Calu3 (cell line): ENCODE data around the gene COQ8B. TPM values are rescaled to one million over a fixed set of nuclear protein-coding genes. Genes with fewer than 3 reads are reported as not detected.
A peak's percentile ranks its signal among the peaks of the same experiment; 100 is the strongest.

Experiments used
- BruUV-seq: library from RNA; stranded (reverse); fragments of 400-500 nt; replicated peaks from 2 replicates; lab custom pipeline; 2021; lab: Mats Ljungman, UMichigan
- CTCF ChIA-PET: fragments of 300-600 bp; sonication (Branson Sonifier 250); formaldehyde crosslinking; loops from one replicate; lab custom pipeline; 2022; ENCODE audit warnings: antibody characterized with exemption; lab: Charles Lee
- DNase-seq: peaks from one replicate; pipeline ENCODE4 v3.0.0; 2022
- H3K27ac Mint-ChIP-seq: one replicate; pipeline ENCODE4 v1.8.0; 2022; ENCODE audit warnings: mixed read lengths; ENCODE audit not compliant: unreplicated experiment
- H3K27me3 Mint-ChIP-seq: one replicate; pipeline ENCODE4 v1.8.0; 2022; ENCODE audit warnings: mixed read lengths; ENCODE audit not compliant: unreplicated experiment
- H3K36me3 Mint-ChIP-seq: one replicate; pipeline ENCODE4 v1.8.0; 2022; ENCODE audit warnings: mild to moderate bottlenecking, moderate library complexity, mixed read lengths; ENCODE audit not compliant: insufficient read depth, unreplicated experiment
- H3K4me1 Mint-ChIP-seq: one replicate; pipeline ENCODE4 v1.8.0; 2022; ENCODE audit warnings: mild to moderate bottlenecking, low read depth, mixed read lengths; ENCODE audit not compliant: unreplicated experiment
- H3K4me3 Mint-ChIP-seq: one replicate; pipeline ENCODE4 v1.8.0; 2022; ENCODE audit warnings: mild to moderate bottlenecking, low read depth, moderate library complexity, mixed read lengths; ENCODE audit not compliant: unreplicated experiment
- H3K9me3 Mint-ChIP-seq: one replicate; pipeline ENCODE4 v1.8.0; 2022; ENCODE audit warnings: low read depth, mixed read lengths; ENCODE audit not compliant: unreplicated experiment
- intact Hi-C: fragments of 100-400 bp; cut with micrococcal nuclease; formaldehyde crosslinking; loops from one replicate; pipeline ENCODE4 v1.10.0; 2022; ENCODE audit not compliant: unreplicated experiment
- total RNA-seq: library from RNA; stranded (reverse); gene quantifications from 2 replicates; pipeline ENCODE4 v1.2.3, GENCODE V29; 2022
- TF ChIP-seq, protein P1 (sequence below): fragments of 200-600 bp; IDR thresholded peaks from one replicate; pipeline ENCODE4 v1.8.0; 2022; ENCODE audit warnings: antibody characterized with exemption; ENCODE audit not compliant: unreplicated experiment

The COQ8B gene
- total RNA-seq, 1 experiment from 2014 or later = 55.9 TPM

DNA sequence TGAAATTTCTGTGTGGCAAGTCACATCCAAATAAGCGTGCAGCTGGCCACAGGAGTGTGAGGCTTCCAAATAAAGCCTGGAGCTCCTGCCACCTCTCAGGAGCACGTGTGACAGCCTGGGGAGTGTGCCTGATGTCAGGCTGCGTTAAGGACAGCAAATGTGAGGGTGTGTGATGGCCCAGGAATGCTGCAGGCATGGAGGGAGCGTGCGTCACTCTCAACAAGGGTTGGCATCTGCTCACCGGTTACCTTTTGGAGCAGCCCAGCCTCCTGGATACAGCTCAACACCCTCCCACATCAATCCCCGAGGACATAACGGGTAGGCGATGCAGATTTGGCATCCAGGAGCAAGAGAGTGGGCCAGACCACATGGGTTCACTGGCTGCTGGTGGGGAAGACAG lies 45.3 kb downstream of the COQ8B start:
- CTCF ChIA-PET = no interaction called here
- H3K27ac Mint-ChIP-seq = no peak overlapping the region

DNA sequence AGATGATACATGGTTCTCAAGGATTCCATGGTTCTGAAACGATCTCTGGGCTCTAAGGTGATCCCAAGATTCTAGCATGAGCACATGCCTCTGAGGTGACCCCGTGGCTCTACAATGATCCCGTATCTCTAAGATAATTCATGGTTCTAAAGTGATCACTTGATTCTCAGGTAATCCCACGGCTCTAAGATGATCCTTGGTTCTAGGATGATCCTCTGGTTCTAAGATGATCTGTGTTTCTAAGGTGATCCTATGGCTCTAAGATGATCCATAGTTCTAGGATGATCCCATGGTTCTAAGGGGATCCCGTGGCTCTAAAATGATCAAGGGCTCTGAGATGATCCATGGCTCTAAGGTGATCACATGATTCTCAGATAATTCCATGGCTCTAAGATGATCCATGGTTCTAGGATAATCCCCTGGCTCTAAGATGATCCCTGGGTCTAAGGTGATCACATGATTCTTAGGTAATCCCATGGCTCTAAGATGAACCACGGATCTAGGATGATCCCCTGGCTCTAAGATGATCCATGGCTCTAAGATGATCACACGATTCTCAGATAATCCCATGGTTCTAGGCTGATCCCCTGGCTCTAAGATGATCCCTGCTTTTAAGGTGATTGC lies 47.6 kb downstream of the COQ8B start:
- H3K4me1 Mint-ChIP-seq = peaks cover 7% of the 10 kb centered on the region
- TF ChIP-seq, protein P1, sequence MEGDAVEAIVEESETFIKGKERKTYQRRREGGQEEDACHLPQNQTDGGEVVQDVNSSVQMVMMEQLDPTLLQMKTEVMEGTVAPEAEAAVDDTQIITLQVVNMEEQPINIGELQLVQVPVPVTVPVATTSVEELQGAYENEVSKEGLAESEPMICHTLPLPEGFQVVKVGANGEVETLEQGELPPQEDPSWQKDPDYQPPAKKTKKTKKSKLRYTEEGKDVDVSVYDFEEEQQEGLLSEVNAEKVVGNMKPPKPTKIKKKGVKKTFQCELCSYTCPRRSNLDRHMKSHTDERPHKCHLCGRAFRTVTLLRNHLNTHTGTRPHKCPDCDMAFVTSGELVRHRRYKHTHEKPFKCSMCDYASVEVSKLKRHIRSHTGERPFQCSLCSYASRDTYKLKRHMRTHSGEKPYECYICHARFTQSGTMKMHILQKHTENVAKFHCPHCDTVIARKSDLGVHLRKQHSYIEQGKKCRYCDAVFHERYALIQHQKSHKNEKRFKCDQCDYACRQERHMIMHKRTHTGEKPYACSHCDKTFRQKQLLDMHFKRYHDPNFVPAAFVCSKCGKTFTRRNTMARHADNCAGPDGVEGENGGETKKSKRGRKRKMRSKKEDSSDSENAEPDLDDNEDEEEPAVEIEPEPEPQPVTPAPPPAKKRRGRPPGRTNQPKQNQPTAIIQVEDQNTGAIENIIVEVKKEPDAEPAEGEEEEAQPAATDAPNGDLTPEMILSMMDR = no peak
- CTCF ChIA-PET = no interaction called here
- H3K36me3 Mint-ChIP-seq = peaks cover 10% of the 10 kb centered on the region
- DNase-seq = no peak
- H3K27ac Mint-ChIP-seq = no peak overlapping the region
- intact Hi-C loops = loop anchor here (10.0 kb wide), 1 partner anchor 106 kb away; the partner anchor contains the start of genes MIA and RAB4B
- no peaks in the 10 kb centered on the region for H3K9me3 Mint-ChIP-seq
- BruUV-seq = no TSS peak
- H3K4me3 Mint-ChIP-seq = no peak overlapping the region
- no peaks in the 10 kb centered on the region for H3K27me3 Mint-ChIP-seq

More for the DNA sequence above, 45.3 kb downstream of the COQ8B start:
- H3K4me1 Mint-ChIP-seq = peaks cover 6% of the 10 kb centered on the region
- H3K36me3 Mint-ChIP-seq = peaks cover 5% of the 10 kb centered on the region
- DNase-seq = no peak
- intact Hi-C loops = no loop called here
- BruUV-seq = no TSS peak
- H3K27me3 Mint-ChIP-seq = no peaks in the 10 kb centered on the region
- H3K9me3 Mint-ChIP-seq = no peaks in the 10 kb centered on the region
- H3K4me3 Mint-ChIP-seq = no peak overlapping the region
- TF ChIP-seq, protein P1 = no peak

DNA sequence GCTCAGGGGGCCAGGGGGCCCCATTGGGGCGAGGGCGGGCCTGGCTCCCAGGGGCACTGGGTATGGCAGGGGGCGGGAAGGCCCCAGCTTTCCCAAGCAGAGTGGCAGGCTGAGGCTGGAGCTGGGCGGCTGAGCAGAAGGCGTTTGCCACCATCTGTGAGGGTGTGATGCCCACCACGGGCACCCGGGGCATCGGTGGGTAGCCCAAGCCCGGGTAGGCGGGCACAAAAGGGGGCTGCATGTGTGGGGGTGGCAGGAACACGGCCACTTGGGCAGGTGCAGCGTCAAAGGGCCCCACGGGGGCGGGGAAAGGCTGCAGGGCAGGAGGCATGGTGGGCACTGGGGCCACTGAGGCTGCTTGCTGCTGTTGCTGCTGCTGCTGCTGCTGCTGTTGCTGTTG lies 49.1 kb downstream of the COQ8B start:
- peaks cover 22% of the 10 kb centered on the region for H3K4me1 Mint-ChIP-seq
- H3K9me3 Mint-ChIP-seq = no peaks in the 10 kb centered on the region
- CTCF ChIA-PET = no interaction called here
- no peak overlapping the region for H3K27ac Mint-ChIP-seq
- BruUV-seq = no TSS peak
- TF ChIP-seq, protein P1 = no peak
- H3K36me3 Mint-ChIP-seq = peaks cover 24% of the 10 kb centered on the region
- no peak for DNase-seq
- H3K27me3 Mint-ChIP-seq = no peaks in the 10 kb centered on the region
- H3K4me3 Mint-ChIP-seq = no peak overlapping the region
- intact Hi-C loops = loop anchor here (10.0 kb wide), 1 partner anchor 107 kb away; the partner anchor contains the start of genes MIA and RAB4B

DNA sequence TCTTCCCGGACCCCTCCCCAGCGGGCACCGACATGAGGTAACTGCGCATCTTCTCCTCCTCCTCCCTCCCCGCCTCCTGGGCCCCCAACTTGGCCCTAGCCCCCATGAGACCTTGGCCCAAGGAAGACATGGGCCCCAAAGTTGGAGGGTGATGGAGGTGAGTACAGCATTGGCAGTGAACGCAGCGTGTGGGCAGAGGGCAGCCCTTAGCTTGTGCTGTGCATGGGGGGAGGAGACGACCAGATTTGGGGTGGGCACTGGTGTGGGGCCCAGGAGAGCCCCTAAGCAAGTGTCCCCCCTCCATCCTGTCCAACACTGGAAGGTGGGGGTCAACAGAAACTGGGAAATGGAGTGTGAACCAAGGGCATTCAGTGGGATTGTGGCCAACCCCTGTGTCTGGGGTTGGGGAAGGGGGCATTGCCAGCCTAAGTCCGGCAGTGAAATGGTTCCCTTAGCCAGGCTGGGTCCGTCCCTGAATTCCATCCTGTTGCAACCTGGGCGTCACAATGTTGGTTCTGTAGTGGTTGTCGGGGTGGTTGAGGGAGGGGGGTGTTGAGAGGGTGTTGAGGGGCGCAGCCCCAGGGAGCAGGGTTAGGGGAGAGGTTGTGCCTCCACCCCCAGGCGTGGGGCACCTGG lies 49.8 kb downstream of the COQ8B start:
- peaks cover 22% of the 10 kb centered on the region for H3K4me1 Mint-ChIP-seq
- H3K9me3 Mint-ChIP-seq = no peaks in the 10 kb centered on the region
- peak overlapping the region; percentile 72 for H3K27ac Mint-ChIP-seq
- TF ChIP-seq, protein P1 = no peak
- H3K27me3 Mint-ChIP-seq = no peaks in the 10 kb centered on the region
- peaks cover 30% of the 10 kb centered on the region for H3K36me3 Mint-ChIP-seq
- no peak for DNase-seq
- H3K4me3 Mint-ChIP-seq = no peak overlapping the region
- intact Hi-C loops = loop anchor here (10.0 kb wide), 1 partner anchor 108 kb away; the partner anchor contains the start of genes MIA and RAB4B
- CTCF ChIA-PET = no interaction called here
- TSS peak; percentile 26 for BruUV-seq
